ENCODE results near the gene SPAAR.
"Not testable (repeated sequence)": the region's sequence is repeated elsewhere in the genome, so short reads cannot be mapped to it uniquely, and the experiment has no call there.

SPAAR gene

DNA sequence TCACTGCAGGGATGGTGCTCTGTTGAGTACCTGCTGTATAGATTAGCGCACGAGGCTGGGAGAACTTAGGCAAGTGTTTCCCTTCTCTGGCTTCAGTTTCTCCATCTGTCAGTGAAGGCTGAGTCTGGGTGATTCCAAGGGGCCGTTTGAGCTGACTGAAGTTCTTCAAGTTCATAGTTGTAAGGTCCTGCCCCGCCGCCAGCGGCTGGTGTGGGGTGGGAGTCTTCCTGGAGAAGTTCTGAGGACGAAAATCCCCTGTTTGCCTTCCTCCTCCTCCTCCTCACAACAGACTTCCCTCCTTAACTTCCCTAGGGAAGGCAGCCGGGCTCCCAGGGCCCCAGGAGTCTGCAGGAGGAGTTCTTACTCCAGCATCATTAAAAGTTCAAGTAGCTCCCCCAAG, 5.0 kb upstream of the SPAAR start:
- DNase-seq (ENCODE audit: low spot score), result no peak

DNA sequence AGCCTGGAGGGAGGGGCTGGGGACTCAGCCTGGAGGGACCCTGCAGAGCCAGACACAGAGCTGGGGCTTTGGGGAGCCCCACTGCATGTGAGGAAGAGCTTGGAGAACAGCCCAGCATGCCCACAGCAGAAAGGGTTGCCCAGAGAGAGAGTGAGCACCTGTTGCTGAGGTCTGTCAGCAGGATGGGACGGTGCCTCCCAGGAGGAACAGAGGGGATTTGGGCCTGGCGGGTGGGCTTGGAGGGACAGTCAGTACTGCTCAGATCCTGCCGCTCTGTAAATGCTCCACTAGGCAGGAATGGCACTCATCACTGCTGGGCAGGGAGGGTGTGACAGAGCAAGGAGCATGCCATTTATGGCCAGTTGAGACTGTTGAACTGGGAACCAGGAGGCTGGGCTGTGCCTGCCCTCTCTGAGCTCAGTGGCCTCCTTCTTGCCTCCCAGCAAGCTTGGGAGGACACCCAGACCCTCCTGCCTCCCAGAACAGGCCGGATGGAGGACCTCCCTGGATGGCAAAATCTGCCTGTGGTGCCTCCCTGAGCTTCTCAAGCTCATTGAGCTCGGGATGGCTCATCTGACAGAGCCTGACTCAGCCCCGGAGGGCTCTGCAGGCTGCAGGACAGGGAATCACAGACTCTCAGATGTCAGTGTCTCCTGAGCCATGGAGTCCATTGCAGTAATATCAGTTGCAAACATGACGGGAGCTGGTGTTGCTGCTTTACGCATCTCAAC, 4.1 kb upstream of the SPAAR start:
- DNase-seq (ENCODE audit: low spot score), result no peak

- DNase-seq (ENCODE audit: low spot score), result no peak
Observed at GRCh38 chr9:35905912-35906679, 3.2 kb upstream of the SPAAR start, which contains the start of gene HRCT1. Gene HRCT1, plus strand, starts transcription at chr9:35906202. Its CDS starts 86 bp downstream, at chr9:35906288.

GRCh38 chr9:35906923-35907699, 2.2 kb upstream of the SPAAR start:
- no peak for DNase-seq (ENCODE audit: low spot score)

DNA sequence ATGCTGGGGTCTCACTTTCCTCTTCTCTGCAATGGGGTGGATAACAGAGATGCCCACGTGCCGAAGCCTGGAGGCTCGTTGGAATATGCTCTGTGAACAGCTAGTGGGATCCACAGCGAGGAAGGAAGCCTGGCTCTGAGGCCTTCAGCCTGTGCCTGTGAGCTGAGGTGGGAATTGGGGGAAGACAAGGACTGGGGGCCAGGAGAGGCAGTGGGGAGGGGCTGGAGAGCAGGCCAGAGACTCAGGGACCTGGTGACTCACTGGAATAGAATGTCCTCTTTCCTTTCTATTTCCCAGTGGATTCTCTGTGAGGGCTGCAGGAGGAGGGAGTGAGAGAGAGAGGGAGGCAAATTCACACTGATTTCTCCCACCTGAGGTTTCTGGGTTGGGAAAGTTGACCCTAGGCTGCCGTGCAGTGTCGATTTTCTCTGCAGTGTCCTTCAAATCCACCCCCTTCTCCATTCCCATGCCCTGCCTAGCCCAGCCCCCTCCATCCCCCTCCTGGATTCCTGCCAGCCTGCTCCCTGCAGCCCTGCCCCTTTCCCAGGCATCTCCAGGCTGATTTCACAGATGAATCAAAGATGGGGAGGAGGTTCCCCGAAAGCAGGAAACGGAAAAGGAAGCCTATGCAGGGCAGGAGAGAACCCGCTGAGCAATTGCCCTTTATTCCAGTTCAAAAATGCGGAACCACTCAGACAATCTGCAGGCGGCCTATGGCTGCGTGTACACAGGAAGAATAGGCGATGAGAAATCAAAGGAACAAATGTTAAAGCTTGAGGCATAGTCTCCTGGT, 1.4 kb upstream of the SPAAR start:
- DNase-seq (ENCODE audit: low spot score), result no peak

GRCh38 chr9:35908504-35909125, 675 bp upstream of the SPAAR start:
- no peak for DNase-seq (ENCODE audit: low spot score)

GRCh38 chr9:35909687-35910612, 660 bp downstream of the SPAAR start:
- DNase-seq (ENCODE audit: low spot score), result no peak

- DNase-seq (ENCODE audit: low spot score), result peak; percentile 62
Observed at GRCh38 chr9:35910613-35911359, 1.5 kb downstream of the SPAAR start.

DNA sequence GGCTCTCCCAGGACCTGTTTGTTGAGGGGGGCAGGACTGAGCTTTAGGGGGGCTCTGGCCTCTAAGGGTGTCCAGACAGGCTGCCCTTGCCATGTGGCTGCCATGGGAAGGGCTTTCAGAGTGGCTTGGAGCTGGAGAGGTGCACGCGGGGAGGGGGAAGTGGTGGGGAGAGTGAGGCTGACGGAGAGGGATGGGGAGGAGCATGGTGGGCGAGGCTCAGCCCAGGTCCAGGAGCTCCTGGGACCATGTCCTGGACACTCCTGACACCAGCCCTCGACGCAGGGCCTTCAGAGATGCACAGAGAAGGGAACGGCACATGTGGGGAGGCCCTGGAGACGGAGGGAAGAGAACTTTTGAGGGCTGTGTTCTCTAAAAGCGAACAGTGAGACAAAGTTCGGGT, 2.4 kb downstream of the SPAAR start:
- no peak for DNase-seq (ENCODE audit: low spot score)

DNA sequence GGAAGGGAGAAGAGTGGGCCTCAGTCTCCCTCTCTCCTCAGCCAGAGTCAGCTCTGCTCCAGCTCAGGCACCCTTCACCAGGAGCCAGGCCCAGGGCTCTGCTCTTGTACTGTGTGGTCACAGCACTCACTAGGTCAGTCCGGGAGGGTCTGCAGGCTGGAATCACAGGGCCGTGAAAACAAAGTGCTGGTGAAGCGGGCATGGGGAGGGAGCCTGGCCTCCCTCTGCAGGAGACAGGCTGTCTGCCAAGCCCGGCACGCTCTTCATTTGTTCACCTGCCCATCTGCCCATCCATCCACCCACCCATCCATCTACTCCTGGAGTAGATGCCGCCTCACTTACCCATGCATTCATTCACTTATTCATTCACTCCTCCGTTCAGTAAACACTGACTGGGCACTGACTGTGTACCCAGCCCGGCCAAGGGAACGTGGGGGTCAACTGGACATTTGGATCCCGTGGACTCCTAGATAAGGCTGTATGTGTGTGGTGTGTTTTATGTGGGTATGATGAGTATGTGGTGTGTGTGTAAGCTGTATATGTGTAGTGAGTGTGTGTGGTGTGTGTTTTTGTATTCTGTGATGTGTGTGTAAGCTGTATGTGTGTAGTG, 3.6 kb downstream of the SPAAR start:
- DNase-seq (ENCODE audit: low spot score), result no peak

- not testable (repeated sequence) for DNase-seq (ENCODE audit: low spot score)
Observed at GRCh38 chr9:35913429-35913828, 4.1 kb downstream of the SPAAR start.

GRCh38 chr9:35914301-35914807, 5.1 kb downstream of the SPAAR start:
- DNase-seq (ENCODE audit: low spot score), result no peak

DNA sequence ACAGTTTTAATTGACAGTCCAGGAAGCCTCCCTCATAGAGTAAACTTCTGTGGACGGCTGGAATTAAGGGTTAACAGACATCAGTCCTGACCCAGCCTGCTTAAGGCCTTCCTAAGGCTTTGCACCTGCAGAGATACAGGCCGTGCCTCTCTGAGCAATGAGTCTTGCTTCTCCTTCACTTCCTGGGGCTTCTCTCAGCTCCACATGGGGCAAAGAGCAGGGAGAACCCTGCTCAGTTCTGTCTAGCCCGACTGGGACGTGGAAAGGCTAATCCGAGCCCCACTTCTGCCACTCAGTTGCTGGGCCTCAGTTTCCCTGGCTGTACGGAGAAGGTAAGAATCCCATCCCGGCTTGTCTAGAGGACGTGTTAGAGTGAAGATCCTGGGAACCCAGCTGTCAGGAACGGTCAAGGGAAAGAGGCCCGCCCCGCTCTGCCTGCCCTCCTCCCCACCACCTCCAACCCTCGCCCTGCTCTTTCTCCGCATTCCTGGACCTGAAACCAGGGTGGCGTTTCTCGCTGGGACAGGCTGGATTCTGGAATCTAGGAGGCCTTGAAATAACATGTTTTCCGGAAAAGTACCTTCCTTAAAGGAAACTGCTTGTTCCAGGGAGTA, 6.5 kb downstream of the SPAAR start:
- no peak for DNase-seq (ENCODE audit: low spot score)

DNA sequence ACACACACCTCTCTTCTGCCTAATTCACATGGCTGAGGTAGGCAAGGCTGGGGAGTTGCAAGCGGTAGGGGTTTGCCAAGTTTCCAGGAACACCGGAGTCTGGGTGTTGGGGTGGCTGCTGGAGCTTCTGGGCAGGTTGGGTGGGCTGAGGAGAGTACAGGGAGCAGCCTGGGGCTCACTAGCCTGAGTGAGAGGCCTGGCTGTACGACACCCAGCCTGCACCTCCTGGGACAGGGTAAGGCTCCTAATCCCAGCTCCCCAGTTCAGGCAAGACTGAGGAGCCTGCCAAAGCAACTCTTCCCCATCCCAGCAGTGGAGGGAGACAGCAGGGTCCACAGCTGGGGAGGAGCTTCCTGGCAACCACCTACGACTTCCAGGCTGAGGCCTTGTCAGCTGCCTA, 8.0 kb downstream of the SPAAR start:
- no peak for DNase-seq (ENCODE audit: low spot score)

DNA sequence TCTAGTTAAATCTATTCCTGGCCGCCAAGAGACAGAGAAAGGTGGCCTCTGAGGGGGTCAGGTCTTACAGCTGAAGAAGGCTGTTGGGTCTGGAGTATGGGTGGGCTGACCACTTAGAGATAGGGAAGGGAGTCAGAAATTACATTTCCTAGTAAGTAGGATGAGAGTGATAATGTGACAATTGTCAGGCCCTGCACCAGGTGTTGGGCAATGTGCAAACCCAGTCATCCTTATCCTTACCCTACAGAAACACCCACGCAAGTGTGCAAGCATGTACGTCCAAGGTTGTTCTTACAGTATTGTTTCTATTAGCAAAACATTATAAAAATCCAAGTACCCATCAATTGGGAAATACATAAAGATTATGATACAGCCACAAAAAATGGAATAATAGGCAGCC, 9.5 kb downstream of the SPAAR start:
- no peak for DNase-seq (ENCODE audit: low spot score)

DNA sequence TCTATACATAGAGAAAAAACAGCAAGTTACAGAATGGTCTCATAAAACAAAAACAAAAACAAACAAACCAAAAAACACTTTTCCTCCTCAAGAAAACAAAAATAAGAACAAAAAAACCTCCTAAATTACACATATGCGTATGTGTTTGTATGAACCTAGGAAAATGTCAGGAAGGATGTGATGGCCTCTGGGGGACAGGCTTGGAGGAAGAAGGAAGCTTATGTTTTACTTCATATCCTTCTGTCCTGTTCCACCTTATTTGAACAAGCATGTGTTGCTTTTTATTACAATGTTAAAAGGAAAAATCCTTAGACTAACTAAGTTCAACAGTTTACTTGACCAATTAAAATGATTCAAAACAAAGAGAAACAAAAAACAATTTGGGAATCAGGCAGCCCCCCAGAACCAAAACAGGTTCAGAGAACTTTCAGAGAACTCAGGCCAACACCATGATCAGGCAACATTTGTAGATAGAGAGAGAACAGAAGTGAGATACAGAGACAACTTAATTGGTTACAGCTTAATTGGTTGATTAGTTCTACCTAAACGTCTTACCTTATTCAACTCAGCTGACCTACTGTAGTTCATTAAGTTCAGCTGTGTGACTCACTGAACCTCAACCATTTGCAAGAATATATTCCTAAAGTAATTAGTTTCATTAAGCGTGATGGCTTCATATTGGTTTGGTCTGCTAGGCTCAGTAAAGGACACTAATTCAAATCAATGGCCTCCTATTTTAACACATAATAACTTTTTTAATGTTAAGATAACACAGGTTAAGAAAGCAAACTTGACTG, 10.1 kb downstream of the SPAAR start:
- DNase-seq (ENCODE audit: low spot score), result no peak

GRCh38 chr9:35920051-35920620, 10.8 kb downstream of the SPAAR start:
- no peak for DNase-seq (ENCODE audit: low spot score)
